GM08714 (cell line): ENCODE data around the gene RAP1GAP2.
"Not testable (repeated sequence)": the region's sequence is repeated elsewhere in the genome, so short reads cannot be mapped to it uniquely, and the experiment has no call there.

ENCODE experiments used
- H3K4me3 ChIP-seq: fragments of 200-500 bp; sonication (Bioruptor generic); 2 replicates; pipeline ENCODE4 v1.5.1; 2014; ENCODE audit warnings: mild to moderate bottlenecking, low read length, inconsistent platforms
- ZNF274 ChIP-seq: IDR thresholded peaks from 2 replicates; pipeline ENCODE4 v1.6.1; 2012; ENCODE audit warnings: mild to moderate bottlenecking, low read depth, low read length

The RAP1GAP2 gene

GRCh38 chr17:3017936-3018335 is 221.7 kb downstream of the RAP1GAP2 start:
- H3K4me3 ChIP-seq = no peak overlapping the region
- no peak for TF ChIP-seq ZNF274

GRCh38 chr17:3019761-3020160 is 223.5 kb downstream of the RAP1GAP2 start:
- no peak overlapping the region for H3K4me3 ChIP-seq
- TF ChIP-seq ZNF274 = no peak

GRCh38 chr17:3020381-3020780 is 224.1 kb downstream of the RAP1GAP2 start:
- TF ChIP-seq ZNF274 = no peak
- H3K4me3 ChIP-seq = no peak overlapping the region

DNA sequence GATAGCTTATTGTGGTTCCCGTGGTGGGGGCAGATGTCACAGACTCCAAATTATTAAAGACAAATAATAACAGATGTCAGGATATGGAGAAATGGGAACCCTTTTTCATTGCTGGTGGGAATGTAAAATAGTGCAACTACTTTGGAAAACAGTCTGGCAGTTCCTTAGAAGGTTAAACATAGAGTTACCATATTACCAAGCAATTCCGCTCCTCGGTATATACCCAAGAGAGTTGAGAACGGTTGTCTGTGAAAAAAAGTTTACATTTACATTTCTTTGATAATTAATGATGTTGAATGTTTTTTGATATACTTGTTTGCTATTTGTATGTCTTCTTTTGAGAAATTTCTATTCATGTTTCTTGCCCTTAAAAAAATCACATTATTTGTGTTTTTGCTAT is 226.0 kb downstream of the RAP1GAP2 start:
- no peak overlapping the region for H3K4me3 ChIP-seq
- no peak for TF ChIP-seq ZNF274

DNA sequence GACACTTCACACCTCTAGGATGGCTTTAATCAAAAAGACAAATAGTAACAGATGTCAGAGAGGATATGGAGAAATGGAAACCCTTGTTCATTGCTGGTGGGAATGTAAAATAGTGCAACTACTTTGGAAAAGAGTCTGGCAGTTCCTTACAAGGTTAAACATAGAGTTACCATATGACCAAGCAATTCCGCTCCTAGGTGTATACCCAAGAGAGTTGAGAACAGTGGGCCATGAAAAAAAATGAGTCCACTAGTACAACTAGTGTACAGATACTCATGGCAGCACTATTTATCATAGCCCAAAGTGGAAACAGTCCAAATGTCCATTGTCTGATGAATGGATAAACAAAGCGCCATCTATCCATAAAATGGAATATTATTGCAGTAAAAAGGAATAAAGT is 228.1 kb downstream of the RAP1GAP2 start:
- TF ChIP-seq ZNF274 = no peak

DNA sequence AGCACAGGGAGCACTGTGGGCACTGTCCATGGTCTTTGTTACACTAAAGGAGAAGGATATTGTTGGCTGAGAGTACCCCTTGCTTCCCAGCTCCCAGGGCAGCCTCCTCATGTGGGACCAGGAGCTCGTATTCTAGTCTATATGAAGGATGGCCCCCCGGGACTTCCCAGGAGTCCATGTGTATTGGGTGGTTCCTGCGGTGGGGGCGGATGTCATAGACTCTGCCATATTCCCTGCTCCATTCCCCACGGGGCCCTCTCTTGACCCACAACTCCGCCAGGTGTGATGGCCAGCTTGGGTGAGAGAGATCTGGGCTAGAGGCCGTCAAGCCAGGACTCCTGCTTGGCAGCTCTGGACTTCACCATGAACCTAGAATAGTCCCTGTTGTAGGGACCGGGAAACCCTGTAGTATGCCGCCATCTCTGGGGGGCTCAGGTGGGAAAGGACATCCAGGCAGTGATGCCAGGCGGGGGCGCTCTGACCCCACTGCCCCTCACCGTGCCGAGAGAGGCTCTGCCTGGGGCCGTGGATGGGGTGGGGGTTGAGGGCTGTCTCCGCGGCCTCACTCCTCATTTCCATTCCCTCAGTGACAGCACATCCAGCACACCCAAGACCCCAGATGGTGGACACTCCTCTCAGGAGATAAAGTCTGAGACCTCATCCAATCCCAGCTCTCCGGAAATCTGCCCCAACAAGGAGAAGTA is 229.3 kb downstream of the RAP1GAP2 start:
- no peak for TF ChIP-seq ZNF274
- no peak overlapping the region for H3K4me3 ChIP-seq

More for the DNA sequence above, 228.1 kb downstream of the RAP1GAP2 start:
- H3K4me3 ChIP-seq = no peak overlapping the region

- TF ChIP-seq ZNF274 = no peak
- no peak overlapping the region for H3K4me3 ChIP-seq
Measured at GRCh38 chr17:3026125-3026855, 230.1 kb downstream of the RAP1GAP2 start.

DNA sequence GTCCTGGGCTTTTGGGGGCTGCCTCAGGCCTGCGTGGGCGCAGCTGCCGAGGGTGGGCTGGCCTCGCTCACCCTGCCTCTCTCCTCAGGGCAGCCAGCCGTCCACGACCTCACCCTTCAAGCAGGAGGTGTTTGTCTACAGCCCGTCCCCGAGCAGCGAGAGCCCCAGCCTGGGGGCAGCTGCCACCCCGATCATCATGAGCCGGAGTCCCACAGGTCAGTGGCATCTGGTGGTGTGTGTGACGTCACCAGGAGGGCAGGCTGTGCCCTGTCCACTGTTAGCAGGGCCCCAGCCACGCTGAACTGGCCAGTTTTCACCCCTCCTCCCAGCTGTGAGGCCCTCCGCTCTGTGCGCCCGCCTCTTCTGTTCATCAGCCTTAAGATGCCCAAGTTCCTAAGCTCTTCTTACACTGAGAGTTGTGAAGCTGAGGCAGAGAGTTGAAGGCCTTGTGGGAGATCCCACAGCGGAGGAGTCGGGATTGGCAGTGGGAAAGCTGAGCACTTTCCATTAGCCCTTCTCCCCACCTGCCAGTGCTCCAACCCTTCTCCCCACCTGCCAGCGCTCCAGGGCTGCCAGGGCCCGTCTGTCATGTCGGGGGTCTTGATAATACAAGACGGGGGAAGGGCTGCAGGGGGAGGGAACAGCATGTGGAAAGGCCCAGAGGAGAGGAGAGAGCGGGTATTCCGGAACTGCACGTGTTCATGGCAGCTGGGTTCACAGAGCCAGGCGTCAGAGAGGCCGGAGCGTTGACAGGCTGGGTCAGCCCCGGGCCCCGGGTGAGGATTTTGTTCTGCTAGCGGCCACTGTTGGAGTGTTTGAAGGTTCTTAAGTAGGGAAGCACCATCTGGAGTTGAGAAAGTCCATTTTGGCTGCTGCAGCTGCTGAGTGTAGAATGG is 230.9 kb downstream of the RAP1GAP2 start:
- H3K4me3 ChIP-seq = no peak overlapping the region
- TF ChIP-seq ZNF274 = no peak

DNA sequence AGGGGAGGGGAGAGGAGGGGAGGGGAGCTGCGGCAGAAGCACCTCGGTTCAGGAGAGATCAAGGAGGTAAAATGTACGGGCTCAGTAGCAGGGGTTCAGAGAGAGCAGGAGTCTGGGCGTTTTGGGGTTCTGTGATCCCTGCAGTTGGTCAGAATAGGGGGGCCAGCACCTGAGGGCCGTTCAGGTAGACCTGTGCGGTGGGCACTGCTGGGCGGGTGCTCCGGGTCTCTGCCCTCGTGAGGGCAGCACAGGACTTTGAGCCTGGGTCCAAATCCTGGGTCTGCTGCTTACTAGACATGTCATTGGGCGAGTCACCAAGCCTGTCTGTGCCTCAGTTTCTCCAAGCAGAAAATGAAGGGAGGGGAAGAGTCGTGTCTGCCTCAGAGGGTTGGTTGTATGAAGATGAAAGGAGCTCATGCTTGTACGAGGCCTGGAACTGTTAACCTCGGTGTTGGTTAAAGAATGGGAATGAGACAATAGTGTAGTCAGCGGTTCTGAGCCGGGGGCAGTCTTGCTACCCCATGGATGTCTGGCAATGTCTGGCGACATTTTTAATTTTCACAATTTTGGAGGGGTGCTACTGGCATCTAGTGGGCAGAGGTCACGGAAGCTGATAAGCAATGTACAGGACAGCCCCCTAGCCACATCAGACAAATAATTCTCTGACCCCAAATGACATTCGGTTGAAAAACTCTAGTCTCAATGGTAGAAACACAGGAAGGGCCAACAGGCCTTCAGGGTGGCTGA is 231.7 kb downstream of the RAP1GAP2 start:
- no peak for TF ChIP-seq ZNF274
- no peak overlapping the region for H3K4me3 ChIP-seq

GRCh38 chr17:3029213-3029913 is 233.1 kb downstream of the RAP1GAP2 start:
- no peak for TF ChIP-seq ZNF274

GRCh38 chr17:3030096-3030495 is 233.9 kb downstream of the RAP1GAP2 start:
- TF ChIP-seq ZNF274 = no peak
- H3K4me3 ChIP-seq = no peak overlapping the region

More at GRCh38 chr17:3029213-3029913, 233.1 kb downstream of the RAP1GAP2 start:
- H3K4me3 ChIP-seq = no peak overlapping the region

DNA sequence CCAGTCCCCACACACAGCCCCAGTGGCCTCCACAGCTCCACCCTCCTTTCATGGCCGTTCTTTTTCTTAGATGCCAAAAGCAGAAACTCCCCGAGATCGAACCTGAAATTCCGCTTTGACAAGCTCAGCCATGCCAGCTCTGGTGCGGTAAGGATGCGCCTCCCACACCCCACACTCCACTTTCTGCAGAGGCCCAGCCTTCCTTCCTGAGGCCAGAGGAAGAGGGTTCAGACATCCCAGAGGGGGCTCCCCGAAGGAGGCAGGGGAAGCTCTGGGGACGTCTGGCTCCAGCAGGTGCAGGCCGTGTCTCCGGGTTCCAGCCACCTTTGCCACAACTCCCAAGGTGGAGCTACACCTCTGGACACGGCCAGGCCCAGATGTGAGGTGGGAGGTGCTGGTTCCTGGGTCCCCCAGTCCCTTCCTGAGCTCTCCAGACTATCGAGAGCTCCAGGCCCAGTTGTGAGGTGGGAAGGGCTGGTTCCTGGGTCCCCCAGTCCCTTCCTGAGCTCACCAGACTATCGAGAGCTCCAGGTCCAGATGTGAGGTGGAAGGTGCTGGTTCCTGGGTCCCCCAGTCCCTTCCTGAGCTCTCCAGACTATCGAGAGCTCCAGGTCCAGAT is 234.7 kb downstream of the RAP1GAP2 start:
- not testable (repeated sequence) for H3K4me3 ChIP-seq
